ENCODE results near the gene SCN3B. TPM values are rescaled to one million over a fixed set of nuclear protein-coding genes. Genes with fewer than 3 reads are reported as not detected.

Gene SCN3B
- total and polyA plus RNA-seq, 9 of the 15 experiments (the other 6 are each of a cell fraction or from before 2014, with no cell fraction given), result 0.01 to 0.15 (median 0.04) TPM; not detected in 6

DNA sequence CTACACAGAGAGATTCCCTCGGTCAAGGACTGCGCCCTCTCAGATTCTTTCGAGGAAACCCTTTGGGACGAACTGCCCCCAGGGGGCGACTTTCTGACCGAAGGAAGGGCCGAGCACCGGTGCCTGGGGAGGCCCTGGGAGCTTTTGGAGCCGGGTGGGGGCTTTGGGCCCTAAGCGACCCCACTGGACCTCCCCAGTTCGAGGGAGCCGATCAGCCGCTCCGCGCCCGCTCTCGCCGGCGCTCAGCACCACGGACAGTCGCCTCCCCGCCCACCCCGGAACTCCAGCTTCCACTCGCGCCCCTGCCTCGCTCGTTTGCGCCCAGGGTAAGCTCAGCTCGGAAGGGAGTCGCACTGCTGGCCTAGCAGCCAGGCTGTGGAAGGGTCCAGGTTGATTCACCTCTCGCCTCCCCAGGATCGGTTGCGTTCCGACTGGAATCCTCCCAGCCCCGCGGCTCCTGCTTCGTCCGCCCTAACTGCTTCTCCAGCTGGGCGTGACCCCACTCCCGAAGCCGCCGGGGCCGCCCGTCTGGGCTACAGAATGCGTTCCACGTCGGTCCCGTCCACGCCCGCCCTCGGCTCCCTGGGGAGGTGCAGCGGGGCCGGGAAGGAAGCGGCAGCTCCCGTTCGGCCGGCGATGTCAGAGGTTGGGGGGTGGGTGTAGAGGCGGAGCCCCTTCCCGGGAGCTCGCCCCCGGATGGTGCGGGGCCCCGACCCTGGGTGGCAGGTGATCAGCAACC lies 428 bp downstream of the SCN3B start (continued):
- TF ChIP-seq WHSC1 (IDR thresholded peaks at IDR 0.05; ENCODE audit: low read length) (no peak), GABPB1 (CRISPR knock-in tag; IDR thresholded peaks at IDR 0.05) (0 out of 2 replicates have a peak, but pooled peaks have one; percentile 24), HDGF (IDR thresholded peaks at IDR 0.05) (no peak), THRA (IDR thresholded peaks at IDR 0.05) (no peak), ETV5 (CRISPR knock-in tag; IDR thresholded peaks at IDR 0.05; ENCODE audit: low read depth) (0 out of 2 replicates have a peak, but pooled peaks have one; percentile 11), ZNF785 (CRISPR knock-in tag; IDR thresholded peaks at IDR 0.05) (no peak), GTF2F1 (IDR thresholded peaks at IDR 0.05; ENCODE audit: low read depth, low read length) (no peak), LARP7 (IDR thresholded peaks at IDR 0.05) (no peak), ETS1 (conservative IDR thresholded peaks at IDR 0.05; ENCODE audit: control insufficient read depth, low read depth, low read length) (peak; percentile 76; the same call in 1 of the 2 replicates), MYNN (IDR thresholded peaks at IDR 0.05) (no peak), MYNN (CRISPR knock-in tag; IDR thresholded peaks at IDR 0.05) (0 out of 2 replicates have a peak, but pooled peaks have one; percentile 16), KLF13 (tag; IDR thresholded peaks at IDR 0.05; ENCODE audit: borderline replicate concordance, low read depth) (peak; percentile 91; the same call in 1 of the 2 replicates), ELF1 (tag; IDR thresholded peaks at IDR 0.05) (peak; percentile 72), TCF3 (CRISPR knock-in tag; IDR thresholded peaks at IDR 0.05) (no peak), KLF16 (IDR thresholded peaks at IDR 0.05) (no peak), SOX6 (IDR thresholded peaks at IDR 0.05) (no peak), GABPA (tag; conservative IDR thresholded peaks at IDR 0.05; ENCODE audit: low read depth) (no peak), ASH1L (IDR thresholded peaks at IDR 0.05; ENCODE audit: borderline replicate concordance, low read depth, partially characterized antibody) (no peak)
